ENCODE results near the gene HYAL2. TPM values are rescaled to one million over a fixed set of nuclear protein-coding genes. Genes with fewer than 3 reads are reported as not detected.

HYAL2 gene
- total and polyA plus RNA-seq, 2 of the 8 experiments (the other 6 are each of a cell fraction or from before 2014, with no cell fraction given), result 51.9 to 176 TPM

- Histone ChIP-seq H3K18ac (ENCODE audit: extremely low read depth, low read length) (peak overlapping the region; percentile 27; the same call in 1 of the 2 replicates), H3K4me1 (replicated peaks in 1 of 4; ENCODE audit: control insufficient read depth in 3 of 4, insufficient read depth in 4 of 4, low read length in 3 of 4) (peaks cover 0 to 26% (median 12%) of the 10 kb centered on the region in 4 experiments; a peak in 6 of 7 replicates), H2AK5ac (ENCODE audit: low read depth, low read length) (no peak overlapping the region), H2BK20ac (ENCODE audit: low read length) (no peak overlapping the region), H2BK15ac (ENCODE audit: low read length) (no peak overlapping the region), H3K27ac (ENCODE audit: low read depth, low read length) (0 out of 2 replicates have a peak overlapping the region, but pooled peaks have one; percentile 22), H3K36me3 (ENCODE audit: control insufficient read depth in 2 of 4, insufficient read depth in 4 of 4, low read length in 3 of 4) (no peaks in the 10 kb centered on the region), H2BK120ac (replicated peaks; ENCODE audit: low read depth, low read length) (no peak overlapping the region), H3K79me1 (ENCODE audit: low read depth, low read length) (no peaks in the 10 kb centered on the region), H3K4me2 (ENCODE audit: insufficient read depth in 1 of 2, low read depth in 2 of 2, low read length in 2 of 2) (peak overlapping the region; percentile 67 to 76), H4K5ac (ENCODE audit: insufficient read length, low read depth, low read length) (no peak overlapping the region), H3K27me3 (replicated peaks in 1 of 4; ENCODE audit: control insufficient read depth in 3 of 4, extremely low read depth in 1 of 4, insufficient read depth in 3 of 4, low read length in 3 of 4) (no peaks in the 10 kb centered on the region; a peak in 1 of 7 replicates), H3K4ac (replicated peaks; ENCODE audit: insufficient read length, low read depth, low read length) (no peak overlapping the region), H3K4me3 (ENCODE audit: extremely low read depth in 1 of 4, insufficient read depth in 2 of 4, low read depth in 3 of 4, low read length in 4 of 4) (peak overlapping the region in 3 of 4 experiments; percentile 14 to 52 (median 17); a peak in 5 of 8 replicates), H3K23ac (ENCODE audit: insufficient read length) (no peak overlapping the region), H2AFZ (ENCODE audit: low read length) (no peak overlapping the region), H2BK12ac (ENCODE audit: low read depth, low read length) (peak overlapping the region; percentile 35; the same call in 1 of the 2 replicates), H3K56ac (replicated peaks; ENCODE audit: insufficient read length, low read depth, low read length) (no peak overlapping the region), H3K14ac (ENCODE audit: insufficient read length) (no peak overlapping the region), H4K91ac (replicated peaks; ENCODE audit: insufficient read length, low read length) (peak overlapping the region; percentile 7), H2BK5ac (ENCODE audit: low read depth, low read length) (no peak overlapping the region), H3K9ac (replicated peaks in 1 of 4; ENCODE audit: extremely low read depth in 1 of 4, low read depth in 3 of 4, low read length in 3 of 4) (peak overlapping the region in 2 of 4 experiments; percentile 31 to 45; a peak in 3 of 7 replicates), H3K23me2 (ENCODE audit: low read depth, low read length) (peaks cover 5% of the 10 kb centered on the region; the same call in 1 of the 2 replicates), H4K20me1 (replicated peaks in 1 of 2; ENCODE audit: control insufficient read depth in 1 of 2, insufficient read depth in 2 of 2, low read length in 2 of 2) (peaks cover 0 to 2% of the 10 kb centered on the region in 2 experiments), H3K9me3 (ENCODE audit: insufficient read depth in 2 of 2, low read depth in 1 of 2, low read length in 1 of 2) (no peaks in the 10 kb centered on the region), H3K79me2 (ENCODE audit: control insufficient read depth in 1 of 2, insufficient read depth in 2 of 2, low read length in 2 of 2) (no peaks in the 10 kb centered on the region), H4K8ac (ENCODE audit: extremely low read depth, insufficient read depth, low read length) (no peak overlapping the region)
- no peak for TF ChIP-seq RNF2 (IDR thresholded peaks at IDR 0.05; ENCODE audit: borderline replicate concordance, low read depth, low read length, missing control alignments, poor library complexity, severe bottlenecking)
- DNase-seq (ENCODE audit: low read depth in 1 of 2, low spot score in 2 of 2), result no peak
- POLR2A ChIA-PET (ENCODE audit: partially characterized antibody), result interaction anchor here (1.1 to 11.3 kb wide), 6 partner anchors 10 to 62 kb away, joined by 3 to 149 read pairs (median 4); partner anchors contain the start of genes HYAL2 and SEMA3B
- no peak for FAIRE-seq
- CTCF ChIA-PET (ENCODE audit: partially characterized antibody), result interaction anchor here (1.0 to 3.6 kb wide), 12 partner anchors 15 to 1089 kb away, joined by 3 to 24 read pairs (median 4); partner anchors contain the start of gene TUSC2
- WGBS, 2 experiments (ENCODE audit: extremely low coverage in 1 of 2, insufficient coverage in 1 of 2, insufficient read length in 1 of 2, insufficient replicate concordance in 2 of 2, low coverage in 1 of 2, low lambda C conversion rate in 2 of 2, missing lambda C conversion rate in 1 of 2), result 81% methylated on average over 12 of the region's 12 CpGs; no CpG with 5 or more reads in 1 of the 2 experiments
These were observed 22.4 kb downstream of the HYAL2 start for GRCh38 chr3:50299929-50300680.
